Cardiac septum (tissue), 1 donor: ENCODE data around the gene RXYLT1. TPM values are rescaled to one million over a fixed set of nuclear protein-coding genes. Genes with fewer than 3 reads are reported as not detected.

Source experiments
- total RNA-seq: library from RNA; stranded (reverse); fragmentation: NEBNext Ultra II Directional; extraction: Animal tissue kit (Norgen Biotek cat#: 25700); gene quantifications from one replicate; pipeline ENCODE4 v1.2.1, GENCODE V29; 2021
- donor health status: DM: no; HTN: no; CAD: no.

Gene RXYLT1
- total RNA-seq, 1 donor from 2014 or later, result 22.5 TPM

Other genes starting within 250 kb of the RXYLT1 start
- 67.7 TPM for gene DPY19L2, start 111.4 kb upstream of the RXYLT1 start, total RNA-seq
- gene SRGAP1, start 64.8 kb downstream of the RXYLT1 start, total RNA-seq, result 5.9 TPM